ENCODE measurements around the gene PMPCB.

DNA sequence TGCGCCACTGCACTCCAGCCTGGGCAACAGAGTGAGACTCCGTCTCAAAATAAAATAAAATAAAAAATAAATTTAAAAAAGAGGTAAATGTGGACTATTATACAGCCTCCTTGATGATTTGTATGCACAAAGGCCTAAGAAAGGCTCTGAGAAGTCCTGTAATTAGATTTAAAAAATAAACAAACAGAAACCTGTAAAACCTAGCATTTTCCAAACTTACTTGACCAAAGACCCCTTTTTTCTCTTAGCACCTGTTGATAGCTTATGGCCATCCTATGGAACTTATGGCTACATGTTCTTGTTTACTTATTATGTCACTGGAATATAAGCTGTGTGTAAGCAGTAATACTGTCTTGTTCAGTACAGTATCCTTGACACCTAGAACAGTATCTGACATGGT lies 41.6 kb downstream of the PMPCB start:
- TF ChIP-seq CTCF (IDR thresholded peaks at IDR 0.05; ENCODE audit: low read depth, low read length), result no peak
- TF ChIP-seq POLR2A (IDR thresholded peaks at IDR 0.05; ENCODE audit: extremely low read depth, insufficient read length), result no peak
- TF ChIP-seq MAX (IDR thresholded peaks at IDR 0.05; ENCODE audit: low read depth, low read length), result no peak

Measured in NB4 (cell line).